ENCODE data around the gene MTFR1L. TPM values are rescaled to one million over a fixed set of nuclear protein-coding genes. Genes with fewer than 3 reads are reported as not detected.

The MTFR1L gene
- total RNA-seq, 1 experiment from 2014 or later = 32.5 TPM

- H3K18ac ChIP-seq (ENCODE audit: insufficient read length, low read depth, low read length) = no peak overlapping the region
- H3K9ac ChIP-seq (ENCODE audit: extremely low read depth, insufficient read length, low read length) = no peak overlapping the region
- Mint-ChIP-seq H3K4me3 (no peak overlapping the region), H3K9me3 (no peaks in the 10 kb centered on the region), H3K36me3 (ENCODE audit: insufficient read depth in 1 of 3, low read depth in 3 of 3) (peaks cover 0 to 2% (median 1%) of the 10 kb centered on the region in 3 experiments; a peak in 1 of 7 replicates), H3K4me1 (peaks cover 17 to 20% of the 10 kb centered on the region in 2 experiments), H3K27ac (no peak overlapping the region), H3K27me3 (ENCODE audit: low read depth) (no peaks in the 10 kb centered on the region; the same call in 1 of the 2 replicates)
- H2AK5ac ChIP-seq (ENCODE audit: insufficient read length, low read length) = no peak overlapping the region
- H3K9me3 ChIP-seq (ENCODE audit: control insufficient read depth, low read depth, low read length) = no peaks in the 10 kb centered on the region
- no peak overlapping the region for H4K91ac ChIP-seq (ENCODE audit: insufficient read length, low read depth, low read length)
- no peak overlapping the region for H3K4ac ChIP-seq (ENCODE audit: low read depth, low read length)
- H3T11ph ChIP-seq (ENCODE audit: low read length) = no peak overlapping the region
- no peak overlapping the region for H2BK20ac ChIP-seq (ENCODE audit: low read depth, low read length, poor library complexity, severe bottlenecking)
- H4K20me1 ChIP-seq (ENCODE audit: control insufficient read depth, insufficient read depth, insufficient read length) = no peaks in the 10 kb centered on the region
- no peak overlapping the region; the same call in 1 of the 2 replicates for H3K14ac ChIP-seq (ENCODE audit: insufficient read depth, low read length)
- DNase-seq = no peak
- no peak overlapping the region for H3K27ac ChIP-seq (ENCODE audit: insufficient read length, low read depth, low read length)
- TF ChIP-seq CTCF (conservative IDR thresholded peaks at IDR 0.05) = no peak
- no peaks in the 10 kb centered on the region for H3K23me2 ChIP-seq (ENCODE audit: insufficient read length, low read depth, low read length, poor library complexity, severe bottlenecking)
- no peak overlapping the region for H3K4me2 ChIP-seq (ENCODE audit: insufficient read depth, insufficient read length, low read length)
- H4K5ac ChIP-seq (ENCODE audit: insufficient read length, low read depth, low read length) = no peak overlapping the region
- no peak overlapping the region for H2AFZ ChIP-seq (ENCODE audit: low read length)
- no peak overlapping the region for H4K8ac ChIP-seq (replicated peaks; ENCODE audit: insufficient read length, low read depth, low read length)
- H3K4me1 ChIP-seq (ENCODE audit: insufficient read depth, low read length) = no peaks in the 10 kb centered on the region
- H2BK15ac ChIP-seq (ENCODE audit: low read depth, low read length) = no peak overlapping the region
- H3K56ac ChIP-seq (ENCODE audit: insufficient read length, low read depth, low read length) = no peak overlapping the region
- no peaks in the 10 kb centered on the region for H3K79me1 ChIP-seq (ENCODE audit: insufficient read depth, low read depth, low read length, poor library complexity, severe bottlenecking)
- no peak overlapping the region for H2BK5ac ChIP-seq (ENCODE audit: insufficient read length, low read length)
- no peak overlapping the region for H2BK12ac ChIP-seq (ENCODE audit: insufficient read length, low read depth, low read length)
- no peaks in the 10 kb centered on the region for H3K27me3 ChIP-seq (ENCODE audit: insufficient read depth, low read length)
- H3K79me2 ChIP-seq (ENCODE audit: insufficient read depth, low read length) = no peaks in the 10 kb centered on the region
- no peak overlapping the region for H2BK120ac ChIP-seq (ENCODE audit: low read depth, low read length, poor library complexity, severe bottlenecking)
- no peak overlapping the region for H3K23ac ChIP-seq (ENCODE audit: insufficient read length, low read depth, low read length)
- WGBS (ENCODE audit: extremely low coverage, insufficient read length, low lambda C conversion rate) = no CpG with 5 or more reads among the region's 5 CpGs
Observed at GRCh38 chr1:25787760-25788166, 32.0 kb upstream of the MTFR1L start.
